ENCODE results near the gene AFG3L2.

AFG3L2 gene

DNA sequence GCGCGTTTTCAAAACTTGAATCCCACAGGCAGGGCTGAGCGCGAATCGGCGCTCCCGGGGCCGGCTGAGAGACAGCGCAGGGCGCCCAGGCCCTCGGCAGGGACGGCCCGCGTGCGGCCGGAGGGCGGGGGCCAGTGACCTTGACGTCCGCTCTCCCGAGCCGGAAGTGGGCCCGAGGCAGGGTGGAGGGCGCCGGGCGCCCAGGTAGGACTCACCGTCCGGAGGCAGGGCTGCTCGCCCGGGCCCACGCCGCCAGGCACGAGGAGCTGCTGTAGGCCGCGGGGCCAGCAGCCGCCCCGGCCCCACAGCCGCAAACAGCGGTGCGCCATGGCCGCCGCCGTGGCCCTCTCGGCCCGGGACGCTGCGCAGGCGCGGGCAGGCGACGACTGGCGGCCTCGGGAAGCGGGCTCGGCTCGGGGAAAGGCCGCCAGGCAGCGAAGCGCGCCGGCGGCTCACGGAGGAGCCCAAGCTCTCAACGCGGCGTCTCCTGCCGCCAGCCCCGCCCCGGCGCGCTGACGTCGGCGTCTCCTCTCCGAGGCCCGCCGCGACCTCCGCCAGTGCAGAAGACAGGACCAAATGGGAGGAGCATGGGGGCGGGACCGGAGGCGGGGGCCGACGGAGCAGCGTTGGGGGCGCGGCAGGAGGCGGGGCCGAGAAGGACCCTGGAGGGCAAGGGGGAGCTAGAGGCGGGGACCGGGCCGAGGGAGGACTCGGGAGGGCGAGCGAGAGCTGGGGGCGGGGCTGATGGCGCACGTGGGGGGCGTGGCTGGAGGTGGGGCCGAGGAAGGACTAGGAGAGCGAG, at the start of gene AFG3L2:
AFG3L2 (minus strand) TSS at position 474 of the 802 bp plus-strand sequence; CDS start at position 329, 145 bp downstream.
- peak; percentile 96 for DNase-seq (ENCODE audit: low read depth)
- in situ Hi-C loops (cut with HindIII; ENCODE audit: low sequenced_read_pairs): no loop called here
- TF ChIP-seq, protein P1, sequence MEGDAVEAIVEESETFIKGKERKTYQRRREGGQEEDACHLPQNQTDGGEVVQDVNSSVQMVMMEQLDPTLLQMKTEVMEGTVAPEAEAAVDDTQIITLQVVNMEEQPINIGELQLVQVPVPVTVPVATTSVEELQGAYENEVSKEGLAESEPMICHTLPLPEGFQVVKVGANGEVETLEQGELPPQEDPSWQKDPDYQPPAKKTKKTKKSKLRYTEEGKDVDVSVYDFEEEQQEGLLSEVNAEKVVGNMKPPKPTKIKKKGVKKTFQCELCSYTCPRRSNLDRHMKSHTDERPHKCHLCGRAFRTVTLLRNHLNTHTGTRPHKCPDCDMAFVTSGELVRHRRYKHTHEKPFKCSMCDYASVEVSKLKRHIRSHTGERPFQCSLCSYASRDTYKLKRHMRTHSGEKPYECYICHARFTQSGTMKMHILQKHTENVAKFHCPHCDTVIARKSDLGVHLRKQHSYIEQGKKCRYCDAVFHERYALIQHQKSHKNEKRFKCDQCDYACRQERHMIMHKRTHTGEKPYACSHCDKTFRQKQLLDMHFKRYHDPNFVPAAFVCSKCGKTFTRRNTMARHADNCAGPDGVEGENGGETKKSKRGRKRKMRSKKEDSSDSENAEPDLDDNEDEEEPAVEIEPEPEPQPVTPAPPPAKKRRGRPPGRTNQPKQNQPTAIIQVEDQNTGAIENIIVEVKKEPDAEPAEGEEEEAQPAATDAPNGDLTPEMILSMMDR (IDR thresholded peaks at IDR 0.05; ENCODE audit: low read depth, low read length, missing control alignments): no peak
- peak within 1 kb of the TSS; percentile 86 for H3K4me3 ChIP-seq (ENCODE audit: low read depth, low read length)

GRCh38 chr18:12424252-12424651, 47.2 kb upstream of the AFG3L2 start:
- DNase-seq (ENCODE audit: low read depth): no peak
- in situ Hi-C loops (cut with HindIII; ENCODE audit: low sequenced_read_pairs): no loop called here
- H3K4me3 ChIP-seq (ENCODE audit: low read depth, low read length): no peak overlapping the region
- TF ChIP-seq, protein P1 (IDR thresholded peaks at IDR 0.05; ENCODE audit: low read depth, low read length, missing control alignments): no peak

DNA sequence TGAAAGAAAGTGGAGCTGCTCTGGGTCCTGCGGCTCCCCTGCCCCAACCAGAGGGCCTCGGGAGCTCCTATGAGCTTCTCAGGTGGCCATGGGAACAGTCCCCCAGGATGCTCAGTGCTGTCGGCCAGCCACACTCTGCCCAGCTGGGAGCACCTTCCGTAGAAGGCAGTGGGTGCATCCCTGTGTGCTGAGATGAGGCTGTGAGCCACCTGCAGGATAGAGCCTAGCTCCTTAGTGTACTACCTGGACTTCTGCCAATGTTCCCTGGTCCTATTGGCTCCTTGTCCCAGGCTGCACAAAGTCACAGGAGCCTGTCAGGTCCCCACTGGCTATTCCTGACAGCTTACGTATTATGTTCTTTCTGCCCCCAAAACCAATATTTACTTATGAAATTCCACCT, 46.8 kb upstream of the AFG3L2 start:
- in situ Hi-C loops (cut with HindIII; ENCODE audit: low sequenced_read_pairs): no loop called here
- no peak overlapping the region for H3K4me3 ChIP-seq (ENCODE audit: low read depth, low read length)
- TF ChIP-seq, protein P1 (IDR thresholded peaks at IDR 0.05; ENCODE audit: low read depth, low read length, missing control alignments): no peak

DNA sequence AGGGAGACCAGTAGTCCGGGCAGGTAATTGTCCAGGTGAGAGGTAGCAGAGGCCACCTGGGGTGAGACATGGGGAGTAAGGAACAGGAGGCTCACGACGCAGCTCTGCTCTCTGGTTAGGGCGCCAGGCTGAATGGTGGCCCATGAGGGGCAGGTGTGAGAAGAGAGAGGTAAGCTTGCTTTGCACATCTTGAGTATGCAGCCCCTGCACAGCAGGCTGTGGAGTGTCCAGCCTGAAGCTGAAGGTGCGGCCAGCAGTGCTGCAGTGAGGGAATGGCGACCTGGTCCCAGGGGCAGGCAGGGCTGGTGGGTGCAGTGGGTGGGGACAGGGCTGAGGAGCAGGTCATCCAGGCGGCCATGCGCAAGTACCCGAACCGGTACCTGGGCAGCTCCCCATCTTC, 46.4 kb upstream of the AFG3L2 start:
- in situ Hi-C loops (cut with HindIII; ENCODE audit: low sequenced_read_pairs): no loop called here
- DNase-seq (ENCODE audit: low read depth): no peak
- TF ChIP-seq, protein P1 (IDR thresholded peaks at IDR 0.05; ENCODE audit: low read depth, low read length, missing control alignments): no peak
- H3K4me3 ChIP-seq (ENCODE audit: low read depth, low read length): no peak overlapping the region

More for the DNA sequence above, 46.8 kb upstream of the AFG3L2 start:
- DNase-seq (ENCODE audit: low read depth): no peak

GRCh38 chr18:12422936-12423335, 45.9 kb upstream of the AFG3L2 start:
- TF ChIP-seq, protein P1 (IDR thresholded peaks at IDR 0.05; ENCODE audit: low read depth, low read length, missing control alignments): no peak
- no peak for DNase-seq (ENCODE audit: low read depth)
- no peak overlapping the region for H3K4me3 ChIP-seq (ENCODE audit: low read depth, low read length)
- in situ Hi-C loops (cut with HindIII; ENCODE audit: low sequenced_read_pairs): no loop called here

DNA sequence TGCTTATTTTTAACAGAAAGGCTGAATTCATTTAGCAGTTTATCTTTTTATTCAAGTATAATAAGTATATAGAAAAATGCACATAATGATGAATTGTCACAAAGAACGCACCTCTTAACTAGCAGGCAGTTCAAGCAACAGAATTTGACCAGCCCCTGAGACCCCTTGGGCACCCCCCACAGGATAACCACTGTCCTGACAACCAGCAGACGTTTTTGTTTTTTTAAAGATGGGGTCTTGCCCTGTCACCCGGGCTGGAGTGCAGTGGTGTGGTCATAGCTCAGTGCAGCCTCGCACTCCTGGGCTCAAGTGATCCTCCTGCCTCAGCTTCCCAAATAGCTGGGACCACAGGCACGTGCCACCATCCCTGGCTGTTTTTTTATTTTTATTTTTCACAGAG, 44.7 kb upstream of the AFG3L2 start:
- no peak for DNase-seq (ENCODE audit: low read depth)
- TF ChIP-seq, protein P1 (IDR thresholded peaks at IDR 0.05; ENCODE audit: low read depth, low read length, missing control alignments): no peak
- in situ Hi-C loops (cut with HindIII; ENCODE audit: low sequenced_read_pairs): no loop called here
- no peak overlapping the region for H3K4me3 ChIP-seq (ENCODE audit: low read depth, low read length)
